GM21526 (cell line): ENCODE measurements around the gene EDARADD.
"Not testable (repeated sequence)": the region's sequence is repeated elsewhere in the genome, so short reads cannot be mapped to it uniquely, and the experiment has no call there.

Experiments used
- ATAC-seq: cut with Tn5 transposase; IDR thresholded peaks from one replicate; pipeline ENCODE4 v1.9.1; 2021; ENCODE audit warnings: moderate library complexity; ENCODE audit not compliant: unreplicated experiment, low FRiP score

The EDARADD gene

DNA sequence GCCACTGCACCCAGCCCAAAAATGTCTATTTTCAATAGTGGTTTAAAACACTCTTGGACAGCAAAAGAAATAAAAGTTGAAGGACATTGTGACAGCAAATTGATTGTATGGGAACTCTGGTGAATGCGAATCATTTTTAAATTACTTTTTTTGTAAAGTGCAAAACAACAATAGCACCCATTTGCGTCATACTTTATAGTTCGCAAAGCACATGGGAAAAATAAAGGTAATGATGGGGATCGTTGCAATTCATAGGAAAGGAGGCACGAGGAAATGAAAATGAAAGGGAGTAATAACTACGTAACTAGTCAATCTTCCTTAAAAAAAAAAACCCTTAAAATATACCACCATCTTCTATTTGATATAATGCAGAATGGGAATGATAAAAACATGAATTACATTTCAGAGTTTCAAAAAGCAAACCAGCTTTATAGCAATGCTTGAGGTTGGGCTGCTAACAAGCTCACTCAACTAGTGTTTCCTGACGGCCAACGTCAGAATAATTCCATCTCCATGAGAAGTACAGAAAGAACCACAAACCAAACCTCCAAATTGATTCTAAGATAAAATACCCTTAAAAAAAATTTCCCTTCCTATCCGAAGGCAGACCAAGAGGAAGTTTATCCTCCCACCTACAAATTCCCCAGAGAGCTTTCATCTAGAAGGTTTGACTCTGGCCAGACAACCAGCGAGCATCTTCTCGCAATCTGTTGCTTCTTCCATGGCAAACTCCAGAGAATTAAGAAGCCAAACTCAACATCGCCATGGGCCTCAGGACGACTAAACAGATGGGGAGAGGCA, at the start of gene EDARADD:
Gene EDARADD, plus strand, starts transcription at position 606 of the 801 bp plus-strand sequence. Its CDS starts 159 bp downstream, at position 765.
- ATAC-seq, result no peak

DNA sequence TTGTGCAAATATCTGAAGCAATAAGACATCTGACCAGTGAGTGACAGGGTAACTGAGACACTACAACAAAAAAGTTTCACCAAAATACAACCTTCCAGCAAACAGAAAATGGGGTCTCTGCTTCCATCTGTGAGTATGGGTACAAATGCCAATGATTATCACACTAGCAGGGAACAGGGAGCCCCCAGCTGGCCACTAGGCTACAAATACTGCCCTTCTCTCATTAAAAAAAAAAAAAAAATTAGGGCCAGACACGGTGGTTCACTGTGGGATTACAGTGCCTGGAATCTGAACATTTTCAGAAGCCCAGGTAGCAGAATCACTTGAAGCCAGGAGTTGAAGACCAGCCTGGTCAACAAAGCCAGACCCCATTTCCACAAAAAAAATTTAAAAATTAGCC, 48.4 kb upstream of the EDARADD start:
- no peak for ATAC-seq

DNA sequence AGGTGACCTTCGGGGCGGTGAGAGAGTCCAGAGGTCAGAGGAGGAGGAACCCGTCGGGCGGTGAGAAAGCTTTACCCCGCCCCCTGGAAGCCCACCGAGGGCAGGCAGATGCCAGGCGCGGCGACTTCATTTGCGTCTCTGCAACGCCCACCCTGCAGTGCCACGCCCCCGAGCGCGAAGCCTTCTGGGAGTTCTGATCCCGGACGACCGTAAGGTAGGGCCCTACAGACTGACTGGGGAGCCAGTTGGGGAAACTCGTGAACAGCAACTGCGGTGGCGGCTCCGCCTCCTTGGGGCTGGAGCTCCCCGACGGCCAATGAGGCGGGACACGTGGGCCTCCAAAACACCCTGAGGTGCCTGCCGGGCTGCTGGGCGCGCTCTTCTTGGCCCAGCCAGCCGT, 46.0 kb upstream of the EDARADD start:
- no peak for ATAC-seq

DNA sequence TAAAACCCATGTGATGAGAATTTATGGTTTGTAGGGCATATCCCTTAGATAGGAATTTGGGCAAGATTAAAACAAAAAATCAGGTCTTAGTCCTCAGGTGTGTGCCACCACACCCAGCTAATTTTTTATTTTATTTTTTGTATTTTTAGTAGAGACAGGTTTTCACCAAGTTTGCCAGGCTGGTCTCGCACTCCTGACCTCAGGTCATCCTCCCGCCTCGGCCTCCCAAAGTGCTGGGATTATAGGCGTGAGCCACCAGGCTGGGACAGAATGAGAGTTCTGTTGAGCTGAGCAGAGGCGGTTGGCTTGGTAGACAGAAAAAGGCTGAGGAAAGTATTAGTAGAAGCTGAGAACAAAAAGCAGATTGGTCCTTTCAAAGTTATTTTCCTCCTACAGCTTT, 43.8 kb upstream of the EDARADD start:
- no peak for ATAC-seq

DNA sequence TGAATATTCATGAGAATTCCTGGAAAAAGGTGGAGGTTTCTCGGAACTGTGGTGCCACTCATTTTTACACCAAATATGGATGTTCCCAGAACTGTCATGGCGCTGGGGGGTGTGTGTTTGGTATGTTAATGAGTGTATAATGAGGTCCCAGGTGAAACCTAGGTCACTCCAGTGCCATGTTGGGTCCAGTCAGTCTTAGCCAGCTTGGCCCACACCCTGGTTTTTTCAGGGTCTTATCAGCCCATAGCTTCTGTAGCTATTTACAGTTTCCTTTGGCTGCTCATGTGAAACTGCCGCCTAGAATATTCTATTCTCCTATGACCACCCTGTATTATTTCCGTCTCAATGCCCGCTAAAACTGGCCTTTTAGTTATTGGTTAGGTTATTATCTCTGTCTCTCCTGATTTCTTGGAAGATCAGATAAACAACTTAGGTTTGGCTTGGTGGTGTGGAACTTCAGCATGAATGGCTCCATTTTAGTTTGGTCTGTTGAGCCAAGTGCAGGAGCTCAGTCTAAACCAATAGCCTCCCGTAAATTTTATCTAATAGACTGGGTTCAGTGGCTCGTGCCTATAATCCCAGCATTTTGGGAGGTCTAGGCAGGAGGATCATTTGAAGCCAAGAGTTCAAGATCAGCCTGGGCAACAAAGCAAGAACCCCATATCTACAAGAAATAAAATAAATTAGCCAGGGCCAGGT, 42.1 kb upstream of the EDARADD start:
- ATAC-seq, result no peak

DNA sequence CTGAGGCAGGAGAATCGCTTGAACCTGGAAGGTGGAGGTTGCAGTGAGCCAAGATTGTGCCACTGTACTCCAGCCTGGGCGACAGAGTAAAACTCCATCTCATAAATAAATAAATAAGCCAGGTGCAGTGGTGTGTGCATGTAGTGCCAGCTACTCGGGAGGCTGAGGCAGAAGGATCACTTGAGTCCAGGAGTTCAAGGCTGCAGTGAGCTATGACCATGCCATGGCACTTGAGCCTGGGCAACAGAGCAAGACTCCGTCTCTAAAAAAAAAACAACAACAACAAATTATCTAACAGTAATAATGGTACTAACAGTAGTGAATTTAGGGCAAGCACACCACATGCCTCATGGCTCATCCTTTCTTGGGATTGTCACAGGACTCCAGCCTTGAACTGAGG, 41.3 kb upstream of the EDARADD start:
- not testable (repeated sequence) for ATAC-seq

DNA sequence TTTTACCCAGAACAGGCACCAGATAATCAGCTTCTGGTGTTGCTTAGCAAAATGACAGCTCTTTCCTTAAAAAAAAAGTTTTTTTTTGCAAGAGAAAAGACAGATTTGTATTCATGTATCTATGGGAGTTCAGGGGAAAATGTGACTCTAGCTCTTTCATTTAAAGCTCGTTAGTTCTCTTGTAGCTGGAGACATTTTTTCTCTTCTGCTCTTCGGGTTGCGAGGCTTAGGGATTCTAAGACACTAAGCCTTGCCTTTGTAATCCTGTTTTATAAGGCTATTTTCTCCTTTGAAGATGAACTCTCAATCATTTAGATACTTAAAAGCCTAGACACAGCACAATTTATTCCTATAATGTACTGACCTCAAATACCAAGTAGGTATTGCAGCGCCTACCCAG, 40.3 kb upstream of the EDARADD start:
- no peak for ATAC-seq

DNA sequence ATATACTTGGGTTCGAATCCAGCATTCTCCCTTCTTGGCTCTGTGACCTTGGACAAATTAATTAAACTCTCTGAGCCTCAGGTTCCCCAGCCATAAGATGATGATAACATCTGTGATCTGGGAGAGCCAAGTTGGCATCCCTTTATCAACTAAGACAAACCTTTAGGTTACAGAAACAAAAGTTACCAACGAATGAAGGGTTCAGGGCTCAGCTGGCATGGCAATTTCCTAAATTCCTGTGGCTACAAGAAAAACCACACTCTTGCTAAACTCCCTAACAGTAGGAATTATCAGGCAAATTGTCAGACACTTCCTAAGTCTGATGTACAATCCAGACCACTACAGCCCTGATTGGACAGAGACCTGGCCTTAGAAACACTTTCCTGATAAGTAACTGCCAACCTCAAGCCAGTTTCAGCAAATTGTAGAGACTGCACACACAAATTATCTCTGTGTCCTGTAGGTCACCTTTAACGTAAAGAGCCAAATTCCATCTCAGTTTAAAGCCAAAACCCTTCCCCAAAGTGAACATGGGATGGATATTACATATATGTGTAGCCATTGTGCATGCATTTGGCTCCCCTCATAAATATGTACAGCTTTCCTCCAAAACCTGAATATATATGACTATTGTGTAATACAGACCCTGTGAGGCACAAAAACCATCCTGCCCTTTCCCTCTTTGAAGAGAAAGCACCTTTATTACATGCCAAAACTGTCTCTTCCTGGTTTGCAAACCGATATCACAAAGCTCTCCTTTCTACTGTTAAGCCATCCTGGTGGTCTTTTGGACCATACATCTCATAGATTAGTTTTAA, 39.5 kb upstream of the EDARADD start:
- ATAC-seq, result no peak

DNA sequence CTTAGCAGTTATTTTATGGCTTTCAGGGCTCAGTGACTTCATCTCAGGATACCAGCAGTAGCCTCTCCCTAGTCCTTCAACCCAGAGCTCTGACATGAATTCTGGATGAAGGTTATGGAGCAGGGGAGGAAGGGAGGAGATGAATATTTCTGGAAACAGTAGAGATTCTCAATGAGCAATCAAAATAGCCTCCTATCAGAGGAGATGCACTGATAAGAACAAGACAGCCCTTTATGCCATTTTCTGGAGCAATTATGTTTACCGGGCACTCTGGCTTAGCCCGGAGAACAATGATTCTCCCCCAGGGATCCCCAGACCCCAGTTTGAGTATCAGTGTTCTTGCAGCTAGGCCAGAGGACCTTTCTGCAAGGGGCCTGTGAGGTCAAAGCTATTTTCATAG, 37.9 kb upstream of the EDARADD start:
- no peak for ATAC-seq

DNA sequence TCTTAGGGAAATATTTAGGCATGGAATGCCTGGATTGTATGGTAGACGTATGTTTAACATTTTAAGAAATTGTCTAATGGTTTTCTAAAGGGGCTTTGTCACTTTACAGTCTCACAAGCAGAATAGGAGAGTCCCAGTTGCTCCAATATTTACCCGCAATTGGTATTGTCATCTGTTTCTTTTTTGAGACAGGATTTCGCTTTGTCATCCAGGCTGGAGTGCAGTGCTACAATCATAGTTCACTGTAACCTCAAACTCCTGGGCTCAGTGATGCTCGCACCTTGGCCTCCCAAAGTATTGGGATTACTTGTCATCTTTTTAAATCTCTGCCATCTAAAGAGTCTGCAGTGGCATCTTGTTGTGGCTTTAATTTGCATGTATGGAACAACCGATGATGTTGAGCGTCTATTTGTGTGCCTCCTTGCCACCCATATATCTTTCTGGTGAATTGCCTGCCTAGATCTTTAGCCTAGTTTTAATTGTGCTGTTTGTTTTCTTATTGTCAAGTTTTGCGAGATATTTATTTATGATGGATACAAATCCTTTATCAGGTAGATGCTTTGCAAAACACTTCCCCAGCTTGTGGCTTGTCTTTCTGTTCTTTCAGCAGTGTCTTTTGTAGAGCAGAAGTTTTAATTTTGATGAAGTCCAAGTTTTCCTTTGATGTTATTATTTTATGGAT, 32.0 kb upstream of the EDARADD start:
- no peak for ATAC-seq

DNA sequence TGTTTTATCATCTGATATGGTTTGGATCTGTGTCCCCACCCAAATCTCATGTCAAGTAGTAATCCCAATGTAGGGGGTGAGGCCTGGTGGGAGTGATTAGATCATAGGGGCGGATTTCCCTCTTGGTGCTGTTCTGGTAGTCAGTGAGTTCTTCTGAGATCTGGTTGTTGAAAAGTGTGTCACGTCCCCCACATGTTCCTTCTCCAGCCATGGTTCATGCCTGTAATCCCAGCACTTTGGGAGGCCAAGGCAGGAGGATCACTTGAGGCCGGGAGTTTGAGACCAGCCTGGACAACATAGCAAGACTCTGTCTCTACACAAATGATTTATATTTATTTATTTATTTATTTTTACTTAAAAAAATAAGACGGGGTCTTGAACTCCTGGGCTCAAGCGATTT, 30.8 kb upstream of the EDARADD start:
- no peak for ATAC-seq

DNA sequence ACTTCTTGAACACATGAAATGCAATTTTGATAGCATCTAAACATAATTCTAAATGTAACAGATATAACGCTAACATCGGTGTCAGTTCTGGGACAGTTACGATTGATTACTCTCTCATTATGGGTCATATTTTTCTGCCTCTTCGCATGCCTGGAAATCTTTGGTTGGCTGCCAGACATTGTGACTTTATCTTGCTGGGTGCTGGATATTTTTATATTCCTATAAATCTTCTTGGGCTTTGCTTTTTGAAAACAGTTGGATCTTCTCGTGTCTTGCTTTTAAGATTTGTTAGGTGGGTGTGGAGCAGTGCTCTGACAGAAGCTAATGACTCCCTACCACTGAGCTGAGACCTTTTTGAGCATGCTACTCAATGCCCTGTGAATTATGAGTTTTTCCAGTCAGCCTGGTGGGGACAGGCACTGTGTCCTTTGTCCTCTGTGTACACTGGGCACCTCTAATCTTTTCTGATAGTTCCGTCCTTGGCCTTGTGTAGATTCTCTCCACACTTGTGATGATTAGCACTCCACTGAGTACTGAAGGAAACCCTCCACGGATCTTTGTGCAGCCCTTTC, 28.0 kb upstream of the EDARADD start:
- no peak for ATAC-seq

DNA sequence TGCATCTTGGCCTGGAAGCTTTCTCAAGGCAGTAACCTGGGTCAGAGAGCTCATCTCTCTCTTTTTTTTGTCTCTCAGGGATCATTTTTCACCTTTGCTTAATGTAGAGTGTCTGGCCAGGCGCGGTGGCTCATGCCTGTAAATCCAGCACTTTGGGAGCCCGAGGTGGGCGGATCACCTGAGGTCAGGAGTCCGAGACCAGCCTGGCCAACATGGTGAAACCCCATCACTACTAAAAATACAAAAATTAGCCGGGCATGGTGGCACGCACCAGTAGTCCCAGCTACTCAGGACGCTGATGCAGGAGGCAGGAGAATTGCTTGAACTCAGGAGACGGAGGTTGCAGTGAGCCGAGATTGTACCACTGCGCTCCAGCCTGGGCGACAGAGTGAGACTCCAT, 27.4 kb upstream of the EDARADD start:
- ATAC-seq, result not testable (repeated sequence)

DNA sequence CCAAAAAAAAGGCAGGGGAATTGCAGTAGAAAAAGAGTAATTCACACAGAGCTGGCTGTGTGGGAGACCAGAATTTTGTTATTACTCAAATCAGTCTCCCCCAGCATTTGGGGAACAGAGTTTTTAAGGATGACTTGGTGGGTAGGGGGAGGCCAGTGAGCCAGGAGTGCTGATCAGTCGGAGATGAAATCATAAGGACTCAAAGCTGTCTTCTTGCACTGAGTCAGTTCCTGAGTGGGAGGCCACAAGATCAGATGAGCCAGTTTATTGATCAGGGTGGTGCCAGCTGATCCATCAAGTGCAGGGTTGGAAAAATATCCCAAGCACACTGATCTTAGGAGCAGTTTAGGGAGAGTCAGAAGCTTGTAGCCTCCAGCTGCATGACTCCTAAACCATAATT, 23.7 kb upstream of the EDARADD start:
- no peak for ATAC-seq

DNA sequence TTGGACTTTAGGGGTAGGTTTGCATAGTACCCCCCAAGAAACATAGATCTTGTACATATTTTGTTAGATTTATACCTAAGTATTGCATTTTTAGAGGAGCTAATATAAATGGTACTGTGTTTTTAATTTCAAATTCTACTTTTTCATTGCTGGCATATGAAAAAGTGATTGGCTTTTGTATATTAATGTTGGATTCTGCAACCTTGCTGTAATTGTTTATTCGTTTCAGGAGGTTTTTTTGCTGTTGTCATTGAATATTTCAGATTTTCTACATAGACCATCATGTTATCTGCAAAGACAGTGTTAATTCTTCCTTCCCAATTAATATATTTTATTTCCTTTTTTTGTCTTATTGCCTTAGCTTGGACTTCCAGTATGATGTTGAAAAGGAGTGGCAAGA, 23.0 kb upstream of the EDARADD start:
- ATAC-seq, result no peak

DNA sequence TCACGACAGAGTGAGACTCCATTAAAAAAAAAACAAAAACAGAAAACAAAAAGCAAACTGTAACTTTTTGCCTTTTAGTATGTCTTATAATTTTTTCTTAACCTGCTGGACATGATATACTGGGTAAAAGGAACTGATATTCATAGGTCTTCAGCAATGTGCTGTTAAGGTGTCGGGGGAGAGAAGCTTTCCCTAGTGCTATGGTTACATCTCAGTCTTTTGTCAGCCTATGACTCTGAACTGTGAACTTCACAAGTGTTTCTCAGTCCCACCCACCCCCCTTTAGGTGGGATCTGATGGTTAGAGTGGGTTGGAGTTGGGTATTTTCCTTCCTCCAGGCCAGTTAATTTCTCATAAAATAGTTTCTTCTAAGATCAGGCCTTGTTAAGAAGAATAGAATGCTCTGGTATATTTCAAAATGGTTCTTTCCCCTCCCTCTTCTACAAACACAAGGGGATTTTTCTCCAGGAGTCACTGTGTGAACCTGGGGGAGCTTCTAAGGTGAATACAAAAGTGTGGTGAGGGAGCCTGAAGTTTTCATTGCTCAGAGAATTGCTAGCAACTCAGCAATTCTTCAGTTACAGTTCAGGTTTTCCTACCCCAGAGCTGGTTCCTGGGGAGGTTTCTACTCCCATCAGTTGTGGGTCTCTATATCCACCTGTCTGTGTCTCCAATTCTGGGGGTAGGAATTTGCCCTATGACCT, 16.1 kb upstream of the EDARADD start:
- no peak for ATAC-seq

DNA sequence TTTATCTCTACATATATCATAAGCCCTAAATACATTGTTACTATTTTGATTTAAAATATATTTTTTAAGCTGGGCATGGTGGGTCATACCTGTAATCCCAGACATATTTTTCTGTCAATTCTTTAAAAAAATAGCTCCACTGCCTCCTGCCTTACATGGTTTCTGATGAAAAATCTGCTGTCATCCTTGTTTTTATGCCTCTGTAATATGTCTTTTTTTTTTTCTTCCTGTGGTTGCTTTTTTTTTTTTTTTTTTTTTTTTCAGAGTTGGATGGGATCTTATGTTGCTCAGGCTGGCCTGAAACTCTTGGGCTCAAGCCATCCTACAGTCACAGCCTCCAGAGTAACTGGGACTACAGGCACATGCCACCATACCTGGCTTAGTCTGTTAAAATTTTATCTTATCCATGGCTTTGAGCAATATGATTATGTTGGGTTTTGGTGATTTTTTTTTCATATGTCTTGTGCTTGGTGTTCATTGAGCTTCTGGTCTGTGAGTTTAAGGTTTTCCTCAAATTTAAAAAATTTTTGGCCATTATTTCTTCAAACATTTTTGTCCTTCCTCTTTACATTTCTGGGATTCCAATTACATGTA, 12.4 kb upstream of the EDARADD start:
- no peak for ATAC-seq

DNA sequence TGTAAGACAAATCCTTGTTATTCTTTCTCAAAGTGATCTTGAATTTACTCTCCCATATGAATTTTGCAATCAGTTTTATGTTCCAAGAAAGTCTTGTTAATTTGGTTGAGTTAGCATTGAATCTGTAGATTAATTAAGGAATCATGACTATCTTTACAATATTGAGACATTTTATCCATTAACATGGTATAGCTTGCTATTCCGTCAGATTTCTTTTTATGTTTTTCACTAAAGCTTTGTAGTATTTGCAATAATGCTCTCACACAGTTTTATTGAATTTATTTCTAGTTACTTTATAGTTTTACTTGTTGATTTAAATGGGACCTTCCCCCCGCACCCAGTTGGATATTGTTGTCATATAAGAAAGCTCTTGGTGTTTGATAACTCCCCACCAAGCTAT, 5.8 kb upstream of the EDARADD start:
- ATAC-seq, result no peak

DNA sequence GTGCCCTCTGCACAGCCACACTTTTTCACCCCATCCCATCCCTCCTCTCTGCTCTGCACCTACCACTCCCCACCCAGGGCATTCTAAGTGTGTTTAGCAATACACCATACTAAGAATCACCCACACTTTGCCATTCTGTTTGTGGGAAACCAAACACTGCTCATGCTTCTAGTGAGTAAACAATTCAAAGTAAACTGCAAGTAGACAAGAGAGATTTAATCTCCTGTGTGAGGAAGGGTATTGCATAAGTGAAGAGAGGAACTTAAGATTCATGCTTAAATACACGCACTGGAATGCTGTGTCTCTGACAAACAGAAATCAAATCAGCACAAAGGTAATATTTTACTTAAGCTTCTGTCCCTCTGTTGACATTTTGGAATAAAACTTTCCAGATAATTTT, 4.8 kb upstream of the EDARADD start:
- ATAC-seq, result no peak
